ENCODE measurements around the gene RGS3. TPM values are rescaled to one million over a fixed set of nuclear protein-coding genes. Genes with fewer than 3 reads are reported as not detected.

The RGS3 gene
- total RNA-seq, 1 experiment from 2014 or later, result 16.6 TPM

DNA sequence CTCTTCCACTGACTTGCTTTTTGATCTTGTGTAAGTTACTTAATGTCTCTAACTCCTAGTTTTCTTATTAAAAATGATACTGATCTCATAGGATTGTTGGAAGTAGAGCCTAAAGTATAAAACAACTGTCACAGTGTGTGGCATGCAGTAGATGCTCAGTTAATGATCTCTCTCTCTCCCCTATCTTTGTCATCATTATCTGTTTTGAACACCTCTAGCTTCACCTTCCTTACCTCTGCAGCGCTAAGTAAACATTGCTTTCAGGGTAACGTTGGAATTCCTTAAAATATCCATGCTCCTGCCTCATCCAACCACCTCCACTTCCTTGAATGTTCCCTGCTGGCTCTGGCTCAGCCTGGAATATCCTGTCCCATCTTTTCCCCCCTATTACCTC, 110.4 kb downstream of the RGS3 start (continued):
- TF ChIP-seq TP53 (CRISPR knock-in tag; IDR thresholded peaks at IDR 0.05), result no peak
- no peak for TF ChIP-seq ATF1 (CRISPR knock-in tag; IDR thresholded peaks at IDR 0.05)
- TF ChIP-seq RELA (CRISPR knock-in tag; IDR thresholded peaks at IDR 0.05; ENCODE audit: borderline replicate concordance), result no peak
- no peak for TF ChIP-seq FOXP1 (CRISPR knock-in tag; IDR thresholded peaks at IDR 0.05; ENCODE audit: borderline replicate concordance)
- no peak for TF ChIP-seq TCF7 (CRISPR knock-in tag; IDR thresholded peaks at IDR 0.05; ENCODE audit: low read depth)
- TF ChIP-seq, protein P1, sequence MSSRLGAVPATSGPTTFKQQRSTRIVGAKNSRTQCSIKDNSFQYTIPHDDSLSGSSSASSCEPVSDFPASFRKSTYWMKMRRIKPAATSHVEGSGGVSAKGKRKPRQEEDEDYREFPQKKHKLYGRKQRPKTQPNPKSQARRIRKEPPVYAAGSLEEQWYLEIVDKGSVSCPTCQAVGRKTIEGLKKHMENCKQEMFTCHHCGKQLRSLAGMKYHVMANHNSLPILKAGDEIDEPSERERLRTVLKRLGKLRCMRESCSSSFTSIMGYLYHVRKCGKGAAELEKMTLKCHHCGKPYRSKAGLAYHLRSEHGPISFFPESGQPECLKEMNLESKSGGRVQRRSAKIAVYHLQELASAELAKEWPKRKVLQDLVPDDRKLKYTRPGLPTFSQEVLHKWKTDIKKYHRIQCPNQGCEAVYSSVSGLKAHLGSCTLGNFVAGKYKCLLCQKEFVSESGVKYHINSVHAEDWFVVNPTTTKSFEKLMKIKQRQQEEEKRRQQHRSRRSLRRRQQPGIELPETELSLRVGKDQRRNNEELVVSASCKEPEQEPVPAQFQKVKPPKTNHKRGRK (CRISPR knock-in tag; IDR thresholded peaks at IDR 0.05; ENCODE audit: borderline replicate concordance), result no peak

DNA sequence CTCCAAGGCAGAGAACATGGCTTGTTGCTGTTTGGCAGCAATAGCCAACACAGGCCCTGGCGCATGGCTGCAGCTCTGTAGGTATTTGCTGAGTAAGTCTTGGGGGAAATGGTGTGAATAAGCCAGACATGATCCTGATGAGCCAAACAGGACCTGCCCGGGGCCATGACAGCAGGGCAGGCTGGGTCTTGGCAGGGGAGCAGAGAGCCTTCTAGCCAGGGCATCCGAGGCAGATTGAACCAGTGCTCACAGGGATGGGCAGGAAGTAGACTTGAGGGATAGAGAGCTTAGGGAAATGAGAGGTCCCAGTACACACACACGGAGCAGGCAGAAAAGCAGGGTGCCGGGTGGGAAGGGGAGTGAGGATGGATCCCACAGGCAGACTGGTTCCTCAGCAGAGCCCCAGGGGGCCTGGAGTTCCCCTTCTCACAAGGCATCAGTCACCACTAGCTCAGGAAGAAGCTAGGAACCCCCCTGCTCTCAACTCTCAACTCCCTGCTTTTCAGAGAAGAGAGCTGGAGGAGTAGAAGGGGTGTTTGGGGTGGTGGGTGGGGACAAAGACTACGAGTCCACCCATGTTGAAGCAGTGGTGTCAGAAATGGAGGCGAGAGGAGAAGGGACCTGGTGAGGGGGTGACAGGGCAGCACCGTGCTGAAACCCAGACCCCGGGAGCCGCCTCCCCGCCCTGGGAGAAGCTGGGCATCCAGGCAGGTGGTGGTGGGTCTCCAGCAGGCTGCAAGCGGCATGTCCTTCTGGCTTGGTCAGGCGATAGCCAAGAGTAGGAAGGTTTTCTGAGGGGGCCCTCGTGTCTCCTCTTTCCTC, 111.1 kb downstream of the RGS3 start:
- no peaks in the 10 kb centered on the region for H3K36me3 Mint-ChIP-seq
- H3K4me1 Mint-ChIP-seq, result peaks cover 22% of the 10 kb centered on the region
- POLR2A ChIA-PET, result interaction anchor here (0.6 to 1.6 kb wide), 4 partner anchors 9 to 1776 kb away, joined by 3 to 4 read pairs (median 3); no protein-coding TSS in a partner anchor
- peaks cover 10% of the 10 kb centered on the region; the same call in 1 of the 2 replicates for H3K9me3 Mint-ChIP-seq
- no peaks in the 10 kb centered on the region for H3K27me3 Mint-ChIP-seq (ENCODE audit: low read depth)
- TF ChIP-seq, protein P2, sequence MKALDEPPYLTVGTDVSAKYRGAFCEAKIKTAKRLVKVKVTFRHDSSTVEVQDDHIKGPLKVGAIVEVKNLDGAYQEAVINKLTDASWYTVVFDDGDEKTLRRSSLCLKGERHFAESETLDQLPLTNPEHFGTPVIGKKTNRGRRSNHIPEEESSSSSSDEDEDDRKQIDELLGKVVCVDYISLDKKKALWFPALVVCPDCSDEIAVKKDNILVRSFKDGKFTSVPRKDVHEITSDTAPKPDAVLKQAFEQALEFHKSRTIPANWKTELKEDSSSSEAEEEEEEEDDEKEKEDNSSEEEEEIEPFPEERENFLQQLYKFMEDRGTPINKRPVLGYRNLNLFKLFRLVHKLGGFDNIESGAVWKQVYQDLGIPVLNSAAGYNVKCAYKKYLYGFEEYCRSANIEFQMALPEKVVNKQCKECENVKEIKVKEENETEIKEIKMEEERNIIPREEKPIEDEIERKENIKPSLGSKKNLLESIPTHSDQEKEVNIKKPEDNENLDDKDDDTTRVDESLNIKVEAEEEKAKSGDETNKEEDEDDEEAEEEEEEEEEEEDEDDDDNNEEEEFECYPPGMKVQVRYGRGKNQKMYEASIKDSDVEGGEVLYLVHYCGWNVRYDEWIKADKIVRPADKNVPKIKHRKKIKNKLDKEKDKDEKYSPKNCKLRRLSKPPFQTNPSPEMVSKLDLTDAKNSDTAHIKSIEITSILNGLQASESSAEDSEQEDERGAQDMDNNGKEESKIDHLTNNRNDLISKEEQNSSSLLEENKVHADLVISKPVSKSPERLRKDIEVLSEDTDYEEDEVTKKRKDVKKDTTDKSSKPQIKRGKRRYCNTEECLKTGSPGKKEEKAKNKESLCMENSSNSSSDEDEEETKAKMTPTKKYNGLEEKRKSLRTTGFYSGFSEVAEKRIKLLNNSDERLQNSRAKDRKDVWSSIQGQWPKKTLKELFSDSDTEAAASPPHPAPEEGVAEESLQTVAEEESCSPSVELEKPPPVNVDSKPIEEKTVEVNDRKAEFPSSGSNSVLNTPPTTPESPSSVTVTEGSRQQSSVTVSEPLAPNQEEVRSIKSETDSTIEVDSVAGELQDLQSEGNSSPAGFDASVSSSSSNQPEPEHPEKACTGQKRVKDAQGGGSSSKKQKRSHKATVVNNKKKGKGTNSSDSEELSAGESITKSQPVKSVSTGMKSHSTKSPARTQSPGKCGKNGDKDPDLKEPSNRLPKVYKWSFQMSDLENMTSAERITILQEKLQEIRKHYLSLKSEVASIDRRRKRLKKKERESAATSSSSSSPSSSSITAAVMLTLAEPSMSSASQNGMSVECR (CRISPR knock-in tag; IDR thresholded peaks at IDR 0.05; ENCODE audit: borderline replicate concordance), result no peak
- TF ChIP-seq SP1 (CRISPR knock-in tag; conservative IDR thresholded peaks at IDR 0.05), result no peak
- TF ChIP-seq ESRRA (CRISPR knock-in tag; IDR thresholded peaks at IDR 0.05; ENCODE audit: borderline replicate concordance), result no peak
- TF ChIP-seq, protein P3, sequence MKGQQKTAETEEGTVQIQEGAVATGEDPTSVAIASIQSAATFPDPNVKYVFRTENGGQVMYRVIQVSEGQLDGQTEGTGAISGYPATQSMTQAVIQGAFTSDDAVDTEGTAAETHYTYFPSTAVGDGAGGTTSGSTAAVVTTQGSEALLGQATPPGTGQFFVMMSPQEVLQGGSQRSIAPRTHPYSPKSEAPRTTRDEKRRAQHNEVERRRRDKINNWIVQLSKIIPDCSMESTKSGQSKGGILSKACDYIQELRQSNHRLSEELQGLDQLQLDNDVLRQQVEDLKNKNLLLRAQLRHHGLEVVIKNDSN (CRISPR knock-in tag; IDR thresholded peaks at IDR 0.05), result no peak
- TF ChIP-seq, protein P4, sequence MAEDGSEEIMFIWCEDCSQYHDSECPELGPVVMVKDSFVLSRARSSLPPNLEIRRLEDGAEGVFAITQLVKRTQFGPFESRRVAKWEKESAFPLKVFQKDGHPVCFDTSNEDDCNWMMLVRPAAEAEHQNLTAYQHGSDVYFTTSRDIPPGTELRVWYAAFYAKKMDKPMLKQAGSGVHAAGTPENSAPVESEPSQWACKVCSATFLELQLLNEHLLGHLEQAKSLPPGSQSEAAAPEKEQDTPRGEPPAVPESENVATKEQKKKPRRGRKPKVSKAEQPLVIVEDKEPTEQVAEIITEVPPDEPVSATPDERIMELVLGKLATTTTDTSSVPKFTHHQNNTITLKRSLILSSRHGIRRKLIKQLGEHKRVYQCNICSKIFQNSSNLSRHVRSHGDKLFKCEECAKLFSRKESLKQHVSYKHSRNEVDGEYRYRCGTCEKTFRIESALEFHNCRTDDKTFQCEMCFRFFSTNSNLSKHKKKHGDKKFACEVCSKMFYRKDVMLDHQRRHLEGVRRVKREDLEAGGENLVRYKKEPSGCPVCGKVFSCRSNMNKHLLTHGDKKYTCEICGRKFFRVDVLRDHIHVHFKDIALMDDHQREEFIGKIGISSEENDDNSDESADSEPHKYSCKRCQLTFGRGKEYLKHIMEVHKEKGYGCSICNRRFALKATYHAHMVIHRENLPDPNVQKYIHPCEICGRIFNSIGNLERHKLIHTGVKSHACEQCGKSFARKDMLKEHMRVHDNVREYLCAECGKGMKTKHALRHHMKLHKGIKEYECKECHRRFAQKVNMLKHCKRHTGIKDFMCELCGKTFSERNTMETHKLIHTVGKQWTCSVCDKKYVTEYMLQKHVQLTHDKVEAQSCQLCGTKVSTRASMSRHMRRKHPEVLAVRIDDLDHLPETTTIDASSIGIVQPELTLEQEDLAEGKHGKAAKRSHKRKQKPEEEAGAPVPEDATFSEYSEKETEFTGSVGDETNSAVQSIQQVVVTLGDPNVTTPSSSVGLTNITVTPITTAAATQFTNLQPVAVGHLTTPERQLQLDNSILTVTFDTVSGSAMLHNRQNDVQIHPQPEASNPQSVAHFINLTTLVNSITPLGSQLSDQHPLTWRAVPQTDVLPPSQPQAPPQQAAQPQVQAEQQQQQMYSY (CRISPR knock-in tag; IDR thresholded peaks at IDR 0.05), result no peak
- TF ChIP-seq TCF7 (CRISPR knock-in tag; IDR thresholded peaks at IDR 0.05; ENCODE audit: low read depth), result no peak
- no peak for TF ChIP-seq OVOL2 (CRISPR knock-in tag; IDR thresholded peaks at IDR 0.05; ENCODE audit: borderline replicate concordance)
- TF ChIP-seq, protein P5, sequence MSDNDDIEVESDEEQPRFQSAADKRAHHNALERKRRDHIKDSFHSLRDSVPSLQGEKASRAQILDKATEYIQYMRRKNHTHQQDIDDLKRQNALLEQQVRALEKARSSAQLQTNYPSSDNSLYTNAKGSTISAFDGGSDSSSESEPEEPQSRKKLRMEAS (CRISPR knock-in tag; IDR thresholded peaks at IDR 0.05), result no peak
- DNase-seq (ENCODE audit: low spot score) (no peak), ATAC-seq (no peak)
- no peak overlapping the region for H3K27ac Mint-ChIP-seq
- H3K4me3 Mint-ChIP-seq, result no peak overlapping the region
- CTCF ChIA-PET, result interaction anchor here (0.8 to 3.4 kb wide), 6 partner anchors 9 to 129 kb away, joined by 3 to 17 read pairs (median 6); no protein-coding TSS in a partner anchor
